HepG2 (cell line): ENCODE measurements around the gene MAMDC2. TPM values are rescaled to one million over a fixed set of nuclear protein-coding genes. Genes with fewer than 3 reads are reported as not detected.

ENCODE experiments used
- ATAC-seq: fragments of 200-7000 bp; cut with Tn5 transposase; 3 replicates; pipeline ENCODE4 v1.9.1; 2020; ENCODE audit warnings: mild to moderate bottlenecking, moderate library complexity
- BruUV-seq: library from RNA; stranded (reverse); fragments of 400-500 nt; replicated peaks from 2 replicates; lab custom pipeline; 2021; lab: Mats Ljungman, UMichigan
- CTCF ChIA-PET: fragments of 300-600 bp; formaldehyde crosslinking; extraction: SDS; loops from one replicate; lab custom pipeline; 2021; ENCODE audit warnings: low total read pairs, inconsistent platforms, low intra/inter-chr PET ratio; lab: Yijun Ruan, JAX
- POLR2A ChIA-PET: fragments of 350-600 bp; sonication (Branson Sonifier 250); formaldehyde crosslinking; loops from one replicate; lab custom pipeline; 2020; ENCODE audit warnings: antibody characterized with exemption, inconsistent platforms; lab: Yijun Ruan, JAX
- DNase-seq: peaks from one replicate; pipeline ENCODE4 v3.0.0-alpha.2; 2015; ENCODE audit warnings: low spot score
- FAIRE-seq: peaks from 3 replicates; lab custom pipeline; 2011; peaks lifted over from hg19 to GRCh38; lab: Jason Lieb, UNC
- H2AFZ ChIP-seq: one replicate; pipeline ENCODE4 v1.6.1; 2011; ENCODE audit warnings: low read length, inconsistent platforms
- H3K27ac ChIP-seq: fragments of 300-600 bp; 3 replicates; pipeline ENCODE4 v1.8.0; 2011; ENCODE audit warnings: mixed run types, mild to moderate bottlenecking, mixed read lengths, low read length, inconsistent platforms; ENCODE audit not compliant: insufficient read depth; ENCODE audit errors: extremely low read length
- H3K27me3 ChIP-seq, 2 experiments: fragments of 200-600 bp in 1 of 2; 2 replicates in 1 of 2; 3 replicates in 1 of 2; pipeline versions ENCODE4 v1.6.0 to v1.8.0; 2011; ENCODE audit warnings: low read length in 2 of 2, mild to moderate bottlenecking in 2 of 2, moderate library complexity in 2 of 2, inconsistent platforms in 1 of 2; ENCODE audit not compliant: insufficient read depth in 2 of 2, control insufficient read depth in 1 of 2
- H3K36me3 ChIP-seq, 2 experiments: fragments of 200-600 bp in 1 of 2; replicated peaks in 1 of 2; 2 replicates in 1 of 2; 3 replicates in 1 of 2; pipeline versions ENCODE4 v1.5.1 to v1.8.0; 2011; ENCODE audit warnings: low read length in 2 of 2, inconsistent platforms in 1 of 2; ENCODE audit not compliant: insufficient read depth in 2 of 2, control insufficient read depth in 1 of 2
- H3K4me1 ChIP-seq: 2 replicates; pipeline ENCODE4 v1.5.1; 2012; ENCODE audit warnings: low read length, inconsistent platforms; ENCODE audit not compliant: insufficient read depth
- H3K4me2 ChIP-seq: 2 replicates; pipeline ENCODE4 v1.6.0; 2011; ENCODE audit warnings: low read depth, low read length, inconsistent platforms
- H3K4me3 ChIP-seq, 3 experiments: fragments of 200-600 bp in 1 of 3; sonication (generic), shearing (Covaris generic) in 1 of 3; replicated peaks in 1 of 3; 2 replicates each; pipeline ENCODE4 v1.5.1; 2011 to 2016; ENCODE audit warnings: low read length in 3 of 3, inconsistent platforms in 2 of 3, low read depth in 2 of 3, mild to moderate bottlenecking in 2 of 3, control low read depth in 1 of 3, mixed read lengths in 1 of 3; ENCODE audit not compliant: insufficient read depth in 1 of 3
- H3K79me2 ChIP-seq: one replicate; pipeline ENCODE4 v1.6.1; 2011; ENCODE audit warnings: low read length, inconsistent platforms; ENCODE audit not compliant: insufficient read depth
- H3K9ac ChIP-seq: 2 replicates; pipeline ENCODE4 v1.6.0; 2011; ENCODE audit warnings: mild to moderate bottlenecking, low read depth, low read length, inconsistent platforms; ENCODE audit not compliant: insufficient read depth
- H3K9me3 ChIP-seq: 2 replicates; pipeline ENCODE4 v1.5.1; 2012; ENCODE audit warnings: mild to moderate bottlenecking, low read length
- H4K20me1 ChIP-seq: 2 replicates; pipeline ENCODE4 v1.6.0; 2011; ENCODE audit warnings: inconsistent platforms, mild to moderate bottlenecking, low read length, moderate library complexity; ENCODE audit not compliant: insufficient read depth
- HCFC1 ChIP-seq: fragments of 150-350 bp; IDR thresholded peaks from 2 replicates; pipeline ENCODE4 v1.6.1; 2014; ENCODE audit warnings: low read depth, low read length
- ZNF777 ChIP-seq: sonication (generic); formaldehyde crosslinking; IDR thresholded peaks from 2 replicates; pipeline ENCODE4 v1.4.0; 2020; ENCODE audit warnings: missing genetic modification reagents
- WGBS: methylation state at CpG from one replicate; pipeline ENCODE4 v1.1.6; 2017; ENCODE audit warnings: low lambda C conversion rate; 5-methylcytosine and 5-hydroxymethylcytosine counted together
- in situ Hi-C: cut with HindIII; loops from 2 replicates; pipeline ENCODE4 v1.10.0; 2017; ENCODE audit warnings: low pct_unique_long_range_greater_than_20kb; ENCODE audit not compliant: extremely low pct_ligation_motif_present
- intact Hi-C: fragments of 100-400 bp; cut with micrococcal nuclease; formaldehyde crosslinking; loops from one replicate; pipeline ENCODE4 v1.10.0; 2022; ENCODE audit not compliant: unreplicated experiment
- polyA plus RNA-seq, 8 experiments: library from polyadenylated mRNA; depleted of rRNA in 3 of 8; stranded (reverse) in 7 of 8; unstranded in 1 of 8; fragments of >200 nt; fragmentation: Illumina TruSeq in 4 of 8; extraction: Trizol in 4 of 8; gene quantifications; 2 replicates each; pipeline versions ENCODE4 v1.2.1 to v1.2.3, GENCODE V29; 2011 to 2016; ENCODE audit warnings: low read depth in 4 of 8, missing spikeins in 1 of 8, mixed read lengths in 1 of 8; ENCODE audit not compliant: insufficient read depth in 1 of 8
- total RNA-seq, 5 experiments: library from RNA; depleted of rRNA; stranded (reverse); fragments of >200 nt; fragmentation: Illumina TruSeq; extraction: Trizol; gene quantifications; 2 replicates each; pipeline ENCODE4 v1.2.3, GENCODE V29; 2016; ENCODE audit warnings: low read depth in 1 of 5
- TF ChIP-seq, protein P1 (sequence below): sonication (generic); formaldehyde crosslinking; conservative IDR thresholded peaks from 2 replicates; pipeline ENCODE4 v1.8.0; 2022; ENCODE audit warnings: low read depth, missing genetic modification reagents
- TF ChIP-seq, protein P2 (sequence below): IDR thresholded peaks from 2 replicates; pipeline ENCODE4 v1.6.1; 2016; ENCODE audit warnings: control low read depth

The MAMDC2 gene
- total and polyA plus RNA-seq, 2 of the 13 experiments (the other 11 are each of a cell fraction or from before 2014, with no cell fraction given), result not detected

DNA sequence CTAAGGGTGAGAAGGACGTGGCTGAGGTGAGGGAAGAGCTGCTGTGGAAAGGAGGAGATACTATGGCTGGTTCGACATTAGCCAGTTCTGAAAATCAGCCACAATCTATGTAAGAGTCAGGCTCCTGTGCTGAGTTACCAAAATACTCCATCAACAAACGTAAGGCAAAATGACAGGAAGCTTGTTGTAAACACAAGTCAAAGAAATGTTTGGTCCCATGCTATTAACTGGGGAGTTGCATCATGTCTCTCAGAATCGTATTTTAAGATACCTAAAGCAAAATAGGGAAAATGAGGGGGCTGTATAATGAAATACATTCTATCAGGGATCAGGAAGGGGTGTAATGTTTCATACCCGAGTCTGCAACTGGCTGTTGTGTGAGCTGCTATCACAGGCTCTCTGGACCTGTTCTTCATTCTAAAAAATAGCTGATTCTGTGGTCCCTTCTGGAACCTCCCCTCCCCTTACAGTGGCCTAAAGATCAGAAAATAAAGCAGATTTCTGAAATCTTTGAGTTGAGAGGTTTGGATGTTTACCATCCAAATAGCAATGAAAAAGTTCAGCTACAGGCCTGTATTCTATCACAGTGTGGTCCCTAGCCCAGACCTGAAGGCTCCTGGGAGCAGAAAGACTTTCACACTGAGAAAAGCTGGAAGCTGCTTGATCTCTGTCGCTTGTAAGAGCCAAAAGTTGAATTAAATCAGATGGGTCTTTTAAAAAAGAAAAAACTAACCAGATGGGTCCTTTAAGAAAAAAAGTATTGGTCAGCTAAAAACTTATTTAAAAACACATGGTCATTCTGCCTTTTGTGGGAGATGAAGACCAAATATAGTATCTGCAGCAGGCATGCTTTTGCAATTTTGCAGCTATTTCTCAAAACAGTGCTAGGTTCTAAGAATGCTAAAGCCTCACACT, 117.3 kb downstream of the MAMDC2 start (continued):
- TF ChIP-seq, protein P1, sequence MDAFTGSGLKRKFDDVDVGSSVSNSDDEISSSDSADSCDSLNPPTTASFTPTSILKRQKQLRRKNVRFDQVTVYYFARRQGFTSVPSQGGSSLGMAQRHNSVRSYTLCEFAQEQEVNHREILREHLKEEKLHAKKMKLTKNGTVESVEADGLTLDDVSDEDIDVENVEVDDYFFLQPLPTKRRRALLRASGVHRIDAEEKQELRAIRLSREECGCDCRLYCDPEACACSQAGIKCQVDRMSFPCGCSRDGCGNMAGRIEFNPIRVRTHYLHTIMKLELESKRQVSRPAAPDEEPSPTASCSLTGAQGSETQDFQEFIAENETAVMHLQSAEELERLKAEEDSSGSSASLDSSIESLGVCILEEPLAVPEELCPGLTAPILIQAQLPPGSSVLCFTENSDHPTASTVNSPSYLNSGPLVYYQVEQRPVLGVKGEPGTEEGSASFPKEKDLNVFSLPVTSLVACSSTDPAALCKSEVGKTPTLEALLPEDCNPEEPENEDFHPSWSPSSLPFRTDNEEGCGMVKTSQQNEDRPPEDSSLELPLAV (CRISPR knock-in tag), result no peak
- TF ChIP-seq, protein P2, sequence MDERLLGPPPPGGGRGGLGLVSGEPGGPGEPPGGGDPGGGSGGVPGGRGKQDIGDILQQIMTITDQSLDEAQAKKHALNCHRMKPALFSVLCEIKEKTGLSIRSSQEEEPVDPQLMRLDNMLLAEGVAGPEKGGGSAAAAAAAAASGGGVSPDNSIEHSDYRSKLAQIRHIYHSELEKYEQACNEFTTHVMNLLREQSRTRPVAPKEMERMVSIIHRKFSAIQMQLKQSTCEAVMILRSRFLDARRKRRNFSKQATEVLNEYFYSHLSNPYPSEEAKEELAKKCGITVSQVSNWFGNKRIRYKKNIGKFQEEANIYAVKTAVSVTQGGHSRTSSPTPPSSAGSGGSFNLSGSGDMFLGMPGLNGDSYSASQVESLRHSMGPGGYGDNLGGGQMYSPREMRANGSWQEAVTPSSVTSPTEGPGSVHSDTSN, result no peak

DNA sequence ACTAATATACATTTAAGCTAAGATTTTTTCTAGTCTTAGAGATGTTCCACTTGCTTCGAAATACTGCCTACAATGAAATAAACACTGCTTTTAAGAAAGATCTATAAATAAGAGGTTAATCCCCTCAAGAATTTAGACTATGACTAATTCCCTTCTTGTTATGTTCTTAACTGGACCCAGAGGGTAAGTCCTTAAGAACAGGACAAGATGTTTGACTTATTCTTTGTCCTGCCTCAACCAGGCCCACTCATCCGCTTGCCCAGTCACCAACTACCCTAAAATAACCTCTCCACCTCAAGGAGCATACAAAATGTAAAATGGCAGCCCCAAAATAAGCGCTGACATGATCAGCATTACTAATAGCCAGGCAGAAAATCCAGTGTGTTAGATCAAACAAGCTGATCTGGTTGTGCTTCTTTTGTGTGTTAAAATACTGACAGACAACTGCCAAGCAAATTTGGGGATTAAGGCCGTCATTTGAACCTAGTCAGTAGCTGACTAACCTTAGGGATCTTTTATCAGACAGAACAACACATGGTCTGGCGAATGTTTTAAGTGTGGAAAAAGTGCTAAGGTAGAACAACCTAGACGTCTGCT, 121.5 kb downstream of the MAMDC2 start:
- no peak for TF ChIP-seq ZNF777 (CRISPR knock-in tag)
- no peak for TF ChIP-seq HCFC1
- no peaks in the 10 kb centered on the region for H3K27me3 ChIP-seq
- WGBS, result 81% methylated on average over 6 of the region's 6 CpGs
- intact Hi-C loops, result no loop called here
- H3K27ac ChIP-seq, result no peak overlapping the region
- H3K79me2 ChIP-seq, result no peaks in the 10 kb centered on the region
- H3K4me3 ChIP-seq, result no peak overlapping the region
- ChIA-PET POLR2A (no interaction called here), CTCF (no interaction called here)
- no peak overlapping the region for H3K9ac ChIP-seq
- no peaks in the 10 kb centered on the region for H4K20me1 ChIP-seq
- DNase-seq (no peak), ATAC-seq (no peak), FAIRE-seq (no peak)
- peaks cover 24% of the 10 kb centered on the region for H3K4me1 ChIP-seq
- H3K4me2 ChIP-seq, result no peak overlapping the region
- no peaks in the 10 kb centered on the region for H3K9me3 ChIP-seq
- no TSS peak for BruUV-seq
- in situ Hi-C loops, result no loop called here
- no peak overlapping the region for H2AFZ ChIP-seq
- H3K36me3 ChIP-seq, result no peaks in the 10 kb centered on the region
